Progenitor cell of endocrine pancreas (in vitro differentiated cells): ENCODE data around the gene TRABD. TPM values are rescaled to one million over a fixed set of nuclear protein-coding genes. Genes with fewer than 3 reads are reported as not detected.
"Not testable (repeated sequence)": the region's sequence is repeated elsewhere in the genome, so short reads cannot be mapped to it uniquely, and the experiment has no call there.

Experiments
- DNase-seq: peaks from one replicate; pipeline ENCODE4 v3.0.0; 2021; ENCODE audit warnings: low spot score; ENCODE audit not compliant: unreplicated experiment
- H3K27ac Mint-ChIP-seq: 2 replicates; pipeline ENCODE4 v1.8.0; 2021; ENCODE audit warnings: mild to moderate bottlenecking, moderate library complexity, mixed read lengths
- H3K27me3 Mint-ChIP-seq: 2 replicates; pipeline ENCODE4 v1.8.0; 2021; ENCODE audit warnings: mixed read lengths
- H3K36me3 Mint-ChIP-seq: 2 replicates; pipeline ENCODE4 v1.8.0; 2022; ENCODE audit warnings: mixed read lengths; ENCODE audit not compliant: insufficient read depth
- H3K4me1 Mint-ChIP-seq: 2 replicates; pipeline ENCODE4 v1.8.0; 2021; ENCODE audit warnings: low read depth, mixed read lengths
- H3K4me3 Mint-ChIP-seq: 2 replicates; pipeline ENCODE4 v1.8.0; 2021; ENCODE audit warnings: low read depth, mild to moderate bottlenecking, moderate library complexity, mixed read lengths
- H3K9me3 Mint-ChIP-seq: 2 replicates; pipeline ENCODE4 v1.8.0; 2021; ENCODE audit warnings: low read depth, mixed read lengths
- total RNA-seq: library from RNA; stranded (reverse); gene quantifications from 2 replicates; pipeline ENCODE4 v1.2.1, GENCODE V29; 2021
- TF ChIP-seq, protein P1 (sequence below): fragments of 200-600 bp; sonication (generic); IDR thresholded peaks from one replicate; pipeline ENCODE4 v1.5.0; 2021; ENCODE audit warnings: antibody characterized with exemption, mild to moderate bottlenecking; ENCODE audit not compliant: unreplicated experiment

TRABD gene
- total RNA-seq, 1 donor from 2014 or later = 39.4 TPM

DNA sequence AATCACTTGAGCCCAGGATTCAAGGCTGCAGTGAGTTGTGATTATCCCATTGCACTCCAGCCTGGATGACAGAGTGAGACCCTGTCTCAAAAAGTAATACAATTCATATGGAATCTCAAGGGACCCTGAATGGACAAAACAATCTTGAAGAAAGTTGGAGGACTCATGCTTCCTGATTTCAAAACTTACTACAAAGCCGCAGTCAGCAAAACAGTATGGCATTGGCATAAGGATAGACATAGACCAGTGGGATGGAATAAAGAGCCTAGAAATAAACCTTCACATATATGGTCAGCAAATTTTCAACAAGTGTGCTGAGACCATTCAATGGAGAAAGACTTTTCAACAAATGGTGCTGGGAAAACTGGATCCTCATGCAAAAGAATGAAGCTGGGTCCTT, 17.6 kb downstream of the TRABD start:
- Mint-ChIP-seq H3K27ac (no peak overlapping the region), H3K4me1 (peaks cover 8% of the 10 kb centered on the region), H3K9me3 (no peaks in the 10 kb centered on the region), H3K4me3 (no peak overlapping the region), H3K36me3 (peaks cover 15% of the 10 kb centered on the region), H3K27me3 (no peaks in the 10 kb centered on the region)
- TF ChIP-seq, protein P1, sequence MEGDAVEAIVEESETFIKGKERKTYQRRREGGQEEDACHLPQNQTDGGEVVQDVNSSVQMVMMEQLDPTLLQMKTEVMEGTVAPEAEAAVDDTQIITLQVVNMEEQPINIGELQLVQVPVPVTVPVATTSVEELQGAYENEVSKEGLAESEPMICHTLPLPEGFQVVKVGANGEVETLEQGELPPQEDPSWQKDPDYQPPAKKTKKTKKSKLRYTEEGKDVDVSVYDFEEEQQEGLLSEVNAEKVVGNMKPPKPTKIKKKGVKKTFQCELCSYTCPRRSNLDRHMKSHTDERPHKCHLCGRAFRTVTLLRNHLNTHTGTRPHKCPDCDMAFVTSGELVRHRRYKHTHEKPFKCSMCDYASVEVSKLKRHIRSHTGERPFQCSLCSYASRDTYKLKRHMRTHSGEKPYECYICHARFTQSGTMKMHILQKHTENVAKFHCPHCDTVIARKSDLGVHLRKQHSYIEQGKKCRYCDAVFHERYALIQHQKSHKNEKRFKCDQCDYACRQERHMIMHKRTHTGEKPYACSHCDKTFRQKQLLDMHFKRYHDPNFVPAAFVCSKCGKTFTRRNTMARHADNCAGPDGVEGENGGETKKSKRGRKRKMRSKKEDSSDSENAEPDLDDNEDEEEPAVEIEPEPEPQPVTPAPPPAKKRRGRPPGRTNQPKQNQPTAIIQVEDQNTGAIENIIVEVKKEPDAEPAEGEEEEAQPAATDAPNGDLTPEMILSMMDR = no peak
- DNase-seq = no peak

- Mint-ChIP-seq H3K36me3 (peaks cover 16% of the 10 kb centered on the region), H3K4me3 (no peak overlapping the region), H3K4me1 (peaks cover 8% of the 10 kb centered on the region), H3K27ac (no peak overlapping the region), H3K27me3 (no peaks in the 10 kb centered on the region), H3K9me3 (no peaks in the 10 kb centered on the region)
- TF ChIP-seq, protein P1 = no peak
- no peak for DNase-seq
These were observed 18.9 kb downstream of the TRABD start for GRCh38 chr22:50204571-50204970.

DNA sequence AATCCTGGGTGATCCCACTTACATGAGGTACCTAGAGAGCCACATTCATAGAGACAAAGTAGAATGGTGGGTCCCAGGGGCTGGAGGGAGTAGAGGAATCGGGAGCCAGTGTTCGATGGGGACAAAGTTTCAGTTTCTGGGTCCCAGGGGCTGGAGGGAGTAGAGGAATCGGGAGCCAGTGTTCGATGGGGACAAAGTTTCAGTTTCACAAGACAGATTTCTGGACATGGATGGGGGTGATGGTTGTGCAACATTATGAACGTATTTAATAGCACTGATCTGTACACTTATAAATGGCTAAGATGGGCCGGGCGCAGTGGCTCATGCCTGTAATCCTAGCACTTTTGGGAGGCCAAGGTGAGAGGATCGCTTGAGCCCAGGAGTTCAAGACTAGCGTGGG, 19.3 kb downstream of the TRABD start:
- not testable (repeated sequence) for H3K27ac Mint-ChIP-seq, H3K4me1 Mint-ChIP-seq, H3K27me3 Mint-ChIP-seq, H3K4me3 Mint-ChIP-seq, H3K9me3 Mint-ChIP-seq, DNase-seq
- H3K36me3 Mint-ChIP-seq = peaks cover 19% of the 10 kb centered on the region

DNA sequence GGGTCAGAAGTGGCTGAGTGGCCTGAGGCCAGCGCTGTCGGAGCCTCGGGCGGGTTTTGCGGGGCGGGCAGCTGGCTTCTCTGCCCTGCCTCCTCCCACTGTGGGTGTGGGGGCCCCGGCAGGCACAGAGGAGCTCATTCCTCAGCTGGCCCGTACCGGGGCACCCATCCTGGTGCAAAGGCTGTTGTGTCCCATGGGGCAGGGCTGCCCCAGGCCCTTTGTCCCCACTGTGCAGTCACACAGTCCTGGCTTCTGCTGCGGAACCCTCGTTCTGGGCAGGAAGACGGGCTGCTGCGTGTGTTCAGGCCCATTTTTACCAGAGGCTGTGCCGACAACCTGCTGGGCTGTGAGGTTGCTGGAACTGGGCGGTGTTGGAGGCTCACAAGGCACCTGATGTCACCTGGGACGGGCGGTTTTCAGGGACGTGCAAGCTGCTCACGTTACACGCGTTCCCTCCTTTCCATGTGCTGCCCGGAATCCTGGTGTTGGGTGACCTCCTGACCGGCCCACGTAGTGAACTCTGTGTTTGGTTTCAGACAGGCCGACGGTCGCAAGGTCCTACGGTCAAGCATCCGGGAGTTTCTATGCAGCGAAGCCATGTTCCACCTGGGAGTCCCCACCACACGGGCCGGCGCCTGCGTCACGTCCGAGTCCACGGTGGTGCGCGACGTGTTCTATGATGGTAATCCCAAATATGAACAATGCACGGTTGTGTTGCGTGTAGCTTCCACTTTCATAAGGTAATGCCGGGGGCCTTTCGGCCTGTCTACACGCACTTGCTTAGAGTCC, 20.3 kb downstream of the TRABD start:
- H3K9me3 Mint-ChIP-seq = no peaks in the 10 kb centered on the region
- H3K4me3 Mint-ChIP-seq = no peak overlapping the region
- no peaks in the 10 kb centered on the region for H3K27me3 Mint-ChIP-seq
- TF ChIP-seq, protein P1 = no peak
- peak overlapping the region; percentile 78 for H3K27ac Mint-ChIP-seq
- no peak for DNase-seq
- peaks cover 8% of the 10 kb centered on the region for H3K4me1 Mint-ChIP-seq
- H3K36me3 Mint-ChIP-seq = peaks cover 20% of the 10 kb centered on the region

GRCh38 chr22:50206599-50206998, 20.9 kb downstream of the TRABD start:
- H3K9me3 Mint-ChIP-seq = no peaks in the 10 kb centered on the region
- no peak for DNase-seq
- peak overlapping the region; percentile 78 for H3K27ac Mint-ChIP-seq
- peaks cover 23% of the 10 kb centered on the region for H3K36me3 Mint-ChIP-seq
- H3K27me3 Mint-ChIP-seq = no peaks in the 10 kb centered on the region
- no peak overlapping the region for H3K4me3 Mint-ChIP-seq
- TF ChIP-seq, protein P1 = peak; percentile 56
- H3K4me1 Mint-ChIP-seq = peaks cover 8% of the 10 kb centered on the region
